HG02623 (cell line): ENCODE measurements around the gene ASPRV1.
A peak's percentile ranks its signal among the peaks of the same experiment; 100 is the strongest.
"Not testable (repeated sequence)": the region's sequence is repeated elsewhere in the genome, so short reads cannot be mapped to it uniquely, and the experiment has no call there.

Source experiments
- ATAC-seq: cut with Tn5 transposase; IDR thresholded peaks from one replicate; pipeline ENCODE4 v1.9.1; 2021; ENCODE audit warnings: moderate library complexity; ENCODE audit not compliant: unreplicated experiment

ASPRV1 gene

GRCh38 chr2:69962986-69963730, 1.7 kb upstream of the ASPRV1 start:
- no peak for ATAC-seq

GRCh38 chr2:69960821-69961220, 610 bp downstream of the ASPRV1 start:
- ATAC-seq: no peak

- ATAC-seq: no peak
Measured at GRCh38 chr2:69959425-69959824, 2.0 kb downstream of the ASPRV1 start.

- no peak for ATAC-seq
Measured at GRCh38 chr2:69958480-69958879, 3.0 kb downstream of the ASPRV1 start.

- ATAC-seq: no peak
Measured at GRCh38 chr2:69957965-69958364, 3.5 kb downstream of the ASPRV1 start.

- ATAC-seq: no peak
Measured at GRCh38 chr2:69956475-69956979, 4.9 kb downstream of the ASPRV1 start.

- no peak for ATAC-seq
Measured at GRCh38 chr2:69955029-69955428, 6.4 kb downstream of the ASPRV1 start.

- no peak for ATAC-seq
Measured at GRCh38 chr2:69954084-69954483, 7.3 kb downstream of the ASPRV1 start.

- ATAC-seq: no peak
Measured at GRCh38 chr2:69952336-69953115, 8.9 kb downstream of the ASPRV1 start.

- not testable (repeated sequence) for ATAC-seq
Measured at GRCh38 chr2:69950671-69951070, 10.8 kb downstream of the ASPRV1 start.

- no peak for ATAC-seq
Measured at GRCh38 chr2:69950241-69950640, 11.2 kb downstream of the ASPRV1 start.

- no peak for ATAC-seq
Measured at GRCh38 chr2:69948963-69949645, 12.3 kb downstream of the ASPRV1 start.

- ATAC-seq: no peak
Measured at GRCh38 chr2:69948032-69948962, 13.1 kb downstream of the ASPRV1 start.

- no peak for ATAC-seq
Measured at GRCh38 chr2:69947325-69947931, 14.0 kb downstream of the ASPRV1 start.

GRCh38 chr2:69946351-69947324, 14.8 kb downstream of the ASPRV1 start:
- ATAC-seq: peak; percentile 60

GRCh38 chr2:69945941-69946340, 15.5 kb downstream of the ASPRV1 start:
- ATAC-seq: no peak

GRCh38 chr2:69945441-69945840, 16.0 kb downstream of the ASPRV1 start:
- no peak for ATAC-seq

GRCh38 chr2:69944756-69945155, 16.7 kb downstream of the ASPRV1 start:
- ATAC-seq: no peak
